Suprapubic skin (tissue), 3 donors: ENCODE measurements around the gene NTMT1.

ENCODE experiments used
- CTCF ChIP-seq, 2 donors: fragments of 200-600 bp in 1 of 2; fragments of 450-650 bp in 1 of 2; sonication (generic) in 1 of 2; IDR thresholded peaks; one replicate each; pipeline ENCODE4 v1.5.1; 2016 to 2019; ENCODE audit warnings: antibody characterized with exemption in 2 of 2, mild to moderate bottlenecking in 1 of 2, moderate library complexity in 1 of 2
- EP300 ChIP-seq: sonication (generic); formaldehyde crosslinking; IDR thresholded peaks from one replicate; pipeline ENCODE4 v1.6.1; 2017; ENCODE audit warnings: antibody characterized with exemption
- POLR2A ChIP-seq, 2 donors: fragments of 450-650 bp; IDR thresholded peaks; one replicate each; pipeline ENCODE4 v1.6.1; 2017; ENCODE audit warnings: antibody characterized with exemption in 2 of 2, mild to moderate bottlenecking in 2 of 2, moderate library complexity in 2 of 2

GRCh38 chr9:129591916-129592315 lies 34.0 kb upstream of the NTMT1 start:
- TF ChIP-seq CTCF (IDR thresholded peaks at IDR 0.05) = no peak
- TF ChIP-seq POLR2A (IDR thresholded peaks at IDR 0.05) = no peak
- TF ChIP-seq EP300 = no peak
